HUES64 (cell line): ENCODE measurements around the gene NSFL1C.

ENCODE experiments used
- H3K27ac ChIP-seq: 2 replicates; pipeline ENCODE4 v1.7.0; 2013; ENCODE audit warnings: low read depth, low read length, inconsistent platforms
- H3K27me3 ChIP-seq: 2 replicates; pipeline ENCODE4 v1.6.1; 2013; ENCODE audit warnings: mild to moderate bottlenecking, low read length; ENCODE audit not compliant: insufficient read depth
- H3K36me3 ChIP-seq: 2 replicates; pipeline ENCODE4 v1.6.1; 2013; ENCODE audit warnings: mild to moderate bottlenecking, low read length; ENCODE audit not compliant: insufficient read depth
- H3K4me1 ChIP-seq: 2 replicates; pipeline ENCODE4 v1.6.1; 2013; ENCODE audit warnings: mild to moderate bottlenecking, low read length, moderate library complexity; ENCODE audit not compliant: insufficient read depth
- H3K4me3 ChIP-seq: 2 replicates; pipeline ENCODE4 v1.5.1; 2013; ENCODE audit warnings: mild to moderate bottlenecking, low read length, moderate library complexity
- H3K9ac ChIP-seq: 2 replicates; pipeline ENCODE4 v1.6.1; 2013; ENCODE audit warnings: mild to moderate bottlenecking, low read depth, low read length
- H3K9me3 ChIP-seq: 2 replicates; pipeline ENCODE4 v1.6.1; 2013; ENCODE audit warnings: low read depth, low read length; ENCODE audit not compliant: insufficient read depth
- WGBS: fragments of 150-250, 120-280 bp; methylation state at CpG from one replicate; pipeline ENCODE4 v1.1.7; 2013; ENCODE audit warnings: missing lambda C conversion rate; 5-methylcytosine and 5-hydroxymethylcytosine counted together

NSFL1C gene

DNA sequence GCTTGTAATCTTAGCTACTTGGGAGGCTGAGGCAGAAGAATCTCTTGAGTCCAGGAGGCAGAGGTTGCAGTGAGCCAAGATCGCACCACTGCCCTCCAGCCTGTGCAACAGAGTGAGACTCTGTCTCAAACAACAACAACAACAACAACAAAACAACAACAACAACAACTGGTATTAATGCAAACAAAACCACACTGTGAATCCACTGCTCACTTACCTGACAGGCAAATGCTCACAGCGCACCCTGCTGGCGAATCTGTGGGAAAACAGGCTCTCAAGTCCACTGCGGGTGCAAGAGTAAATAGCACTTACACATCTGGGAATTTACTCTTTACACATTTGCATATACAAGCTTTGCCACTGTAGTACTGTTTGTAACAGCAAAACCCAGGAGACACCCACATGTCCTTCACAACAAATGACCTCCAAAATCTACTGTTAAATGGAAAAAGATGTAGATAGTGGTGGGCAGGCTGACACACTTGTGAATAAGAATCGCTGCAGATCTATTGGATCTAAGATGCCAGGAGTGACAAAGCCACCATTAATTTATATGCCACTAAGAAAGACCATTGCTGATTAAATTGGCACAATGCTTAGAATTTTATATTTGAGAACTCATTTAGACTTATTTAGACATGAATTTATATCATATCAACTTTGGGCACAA lies 29.3 kb downstream of the NSFL1C start:
- 40% methylated on average over 5 of the region's 5 CpGs for WGBS
- Histone ChIP-seq H3K9ac (no peak overlapping the region), H3K4me1 (peaks cover 2% of the 10 kb centered on the region; the same call in 1 of the 2 replicates), H3K27ac (no peak overlapping the region), H3K27me3 (no peaks in the 10 kb centered on the region), H3K36me3 (peaks cover 9% of the 10 kb centered on the region), H3K4me3 (no peak overlapping the region), H3K9me3 (peaks cover 13% of the 10 kb centered on the region)

DNA sequence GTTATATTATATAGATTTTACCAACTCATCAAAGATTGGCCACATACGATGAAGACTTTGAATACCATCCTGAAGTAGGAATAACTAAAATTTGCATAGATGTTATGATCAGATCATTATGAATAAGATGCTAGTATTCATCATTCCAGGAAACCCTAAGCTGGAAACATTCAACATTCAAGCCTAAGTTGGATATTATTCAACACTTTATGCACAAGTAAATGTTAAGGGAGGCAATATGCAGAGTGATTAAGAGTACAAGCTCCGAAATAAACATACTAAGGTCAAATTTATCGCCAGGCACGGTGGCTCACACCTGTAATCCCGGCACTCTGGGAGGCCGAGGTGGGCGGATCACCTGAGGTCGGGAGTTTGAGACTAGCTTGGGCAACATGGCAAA lies 30.4 kb downstream of the NSFL1C start:
- Histone ChIP-seq H3K9ac (no peak overlapping the region), H3K27me3 (no peaks in the 10 kb centered on the region), H3K4me1 (peaks cover 10% of the 10 kb centered on the region; the same call in 1 of the 2 replicates), H3K4me3 (no peak overlapping the region), H3K36me3 (peaks cover 2% of the 10 kb centered on the region; the same call in 1 of the 2 replicates), H3K9me3 (peaks cover 13% of the 10 kb centered on the region), H3K27ac (no peak overlapping the region)
- WGBS, result 93% methylated on average over 7 of the region's 8 CpGs

DNA sequence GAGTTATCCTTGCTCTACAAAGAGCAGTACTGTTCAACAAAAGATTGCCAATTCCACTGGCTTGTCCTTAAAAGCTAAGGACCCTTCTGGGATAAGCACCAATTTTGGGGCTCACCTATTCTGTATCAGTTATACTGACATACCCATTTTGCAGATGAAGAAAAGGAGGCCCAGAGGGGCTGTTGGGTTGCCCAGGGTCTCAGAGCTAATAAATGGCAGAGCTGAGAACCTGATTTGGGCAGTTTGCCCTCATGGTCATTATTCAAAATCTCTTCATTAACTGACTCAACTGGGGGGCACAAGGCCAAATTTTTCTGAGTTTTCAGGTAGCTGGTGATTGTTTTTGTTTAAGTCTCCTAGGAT lies 31.3 kb downstream of the NSFL1C start:
- no peak overlapping the region for H3K27ac ChIP-seq

DNA sequence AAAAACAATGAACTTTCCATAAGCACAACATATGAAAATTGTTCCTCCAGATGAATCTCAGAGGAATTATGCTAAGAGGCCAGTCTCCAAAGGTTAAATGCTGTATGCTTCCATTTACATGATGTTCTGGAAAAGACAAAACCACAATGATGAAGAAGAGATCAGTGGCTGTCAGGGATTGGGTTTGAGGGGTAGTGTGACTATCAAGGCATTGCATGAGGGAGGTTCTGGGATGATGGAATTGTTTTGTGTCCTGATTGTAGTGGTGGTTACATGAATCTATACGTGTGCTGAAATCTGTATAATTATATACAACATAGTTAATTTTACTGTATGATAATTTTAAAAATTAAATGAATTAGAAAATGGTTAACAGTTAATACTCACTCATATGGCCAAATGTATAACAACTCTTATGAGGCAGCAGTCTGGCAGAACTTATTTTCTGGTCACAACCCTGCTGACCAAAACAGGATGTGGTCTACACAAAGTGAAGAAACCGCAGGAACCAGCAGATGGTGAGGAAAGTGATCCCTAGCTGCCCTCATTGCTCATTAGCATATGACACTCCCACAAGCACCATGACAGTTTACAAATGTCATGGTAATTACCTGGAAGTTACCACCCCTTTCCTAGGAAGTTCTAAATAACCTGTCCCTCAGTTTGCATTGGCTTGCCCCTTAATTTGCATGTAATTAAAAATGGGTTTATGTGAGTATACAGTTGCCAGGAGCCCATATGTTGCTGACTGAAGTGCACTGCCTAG lies 31.9 kb downstream of the NSFL1C start:
- peaks cover 15% of the 10 kb centered on the region for H3K4me1 ChIP-seq
- H3K27me3 ChIP-seq, result no peaks in the 10 kb centered on the region
- peaks cover 13% of the 10 kb centered on the region for H3K9me3 ChIP-seq
- no peak overlapping the region for H3K27ac ChIP-seq
- 90% methylated on average over 1 of the region's 2 CpGs for WGBS
- no peak overlapping the region for H3K4me3 ChIP-seq
- H3K36me3 ChIP-seq, result peaks cover 2% of the 10 kb centered on the region; the same call in 1 of the 2 replicates
- H3K9ac ChIP-seq, result no peak overlapping the region

More for the DNA sequence above, 31.3 kb downstream of the NSFL1C start:
- H3K4me3 ChIP-seq, result no peak overlapping the region
- no peak overlapping the region for H3K9ac ChIP-seq
- peaks cover 2% of the 10 kb centered on the region; the same call in 1 of the 2 replicates for H3K36me3 ChIP-seq
- H3K4me1 ChIP-seq, result peaks cover 15% of the 10 kb centered on the region
- H3K9me3 ChIP-seq, result peaks cover 13% of the 10 kb centered on the region
- no peaks in the 10 kb centered on the region for H3K27me3 ChIP-seq

DNA sequence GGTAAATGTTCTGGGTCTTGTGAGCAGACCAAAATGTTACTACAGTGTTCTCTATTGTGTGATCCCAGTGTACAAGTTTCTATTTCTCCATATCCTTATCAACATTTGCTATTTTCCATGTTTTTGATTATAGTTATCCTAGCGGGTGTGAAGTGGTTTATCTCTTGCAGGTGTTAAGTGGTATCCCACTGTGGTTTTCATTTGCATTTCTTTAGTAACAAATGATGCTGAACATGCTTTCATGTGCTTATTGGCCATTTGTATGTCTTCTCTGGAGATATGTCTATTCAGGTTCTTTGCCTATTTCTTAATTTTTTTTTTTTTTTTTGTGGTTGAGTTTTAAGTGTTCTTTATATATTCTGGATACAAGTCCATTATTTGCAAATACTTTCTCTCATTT lies 35.5 kb downstream of the NSFL1C start:
- WGBS, result 8% methylated on average over 1 of the region's 1 CpG
- Histone ChIP-seq H3K27me3 (no peaks in the 10 kb centered on the region), H3K36me3 (peaks cover 2% of the 10 kb centered on the region; the same call in 1 of the 2 replicates), H3K4me3 (no peak overlapping the region), H3K9ac (no peak overlapping the region), H3K27ac (no peak overlapping the region), H3K4me1 (peaks cover 35% of the 10 kb centered on the region), H3K9me3 (peaks cover 13% of the 10 kb centered on the region)

DNA sequence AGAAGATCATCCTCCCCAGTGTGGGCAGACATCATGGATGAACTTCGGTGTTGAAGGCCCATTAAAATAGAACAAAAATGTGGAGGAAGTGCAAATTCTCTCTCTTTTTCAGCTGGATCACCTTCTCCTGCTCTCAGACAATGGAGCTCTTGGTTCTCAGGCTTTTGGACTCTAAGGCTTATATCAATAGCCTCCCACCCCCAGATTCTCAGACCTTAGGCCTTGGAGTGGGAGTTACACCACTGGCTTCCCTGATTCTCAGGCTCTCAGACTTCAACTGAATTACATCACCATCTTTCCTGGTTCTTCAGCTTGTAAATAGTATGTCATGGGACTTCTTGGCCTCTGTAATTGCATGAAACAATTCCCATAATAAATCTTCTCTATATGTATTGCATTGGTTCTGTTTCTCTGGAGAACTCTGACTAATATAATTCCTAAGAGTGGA lies 36.6 kb downstream of the NSFL1C start:
- 87% methylated on average over 1 of the region's 1 CpG for WGBS
- Histone ChIP-seq H3K9me3 (peaks cover 13% of the 10 kb centered on the region), H3K9ac (no peak overlapping the region), H3K4me3 (no peak overlapping the region), H3K36me3 (peaks cover 2% of the 10 kb centered on the region; the same call in 1 of the 2 replicates), H3K4me1 (peaks cover 37% of the 10 kb centered on the region), H3K27me3 (no peaks in the 10 kb centered on the region), H3K27ac (no peak overlapping the region)

DNA sequence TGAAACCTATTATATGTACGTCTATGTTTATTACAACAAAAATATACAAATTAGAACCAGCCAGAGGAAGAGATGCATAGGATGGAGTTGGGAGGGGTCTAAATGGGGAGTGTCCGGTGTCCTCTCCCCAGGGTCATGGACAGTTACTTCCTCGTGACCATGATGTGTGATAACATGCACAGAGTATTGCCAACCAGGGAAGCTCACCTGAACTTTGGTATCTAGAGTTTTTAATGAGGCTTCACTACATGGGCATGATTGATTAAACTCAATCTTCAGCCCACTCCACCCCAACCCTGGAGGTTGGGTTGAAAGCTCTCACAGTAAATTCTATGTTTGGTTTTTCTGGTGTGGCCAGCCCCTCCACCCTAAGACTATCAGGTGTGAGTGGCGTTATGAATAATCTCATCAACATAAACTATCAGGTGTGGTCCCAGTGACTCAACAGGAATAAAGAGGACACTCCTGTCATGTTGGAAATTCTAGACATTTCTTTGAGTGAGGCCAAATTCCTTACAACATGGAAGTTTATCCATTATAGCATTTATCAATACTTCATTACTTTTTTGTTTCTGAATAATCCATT lies 37.4 kb downstream of the NSFL1C start:
- WGBS, result 92% methylated on average over 3 of the region's 4 CpGs
- Histone ChIP-seq H3K27ac (no peak overlapping the region), H3K36me3 (peaks cover 2% of the 10 kb centered on the region; the same call in 1 of the 2 replicates)

DNA sequence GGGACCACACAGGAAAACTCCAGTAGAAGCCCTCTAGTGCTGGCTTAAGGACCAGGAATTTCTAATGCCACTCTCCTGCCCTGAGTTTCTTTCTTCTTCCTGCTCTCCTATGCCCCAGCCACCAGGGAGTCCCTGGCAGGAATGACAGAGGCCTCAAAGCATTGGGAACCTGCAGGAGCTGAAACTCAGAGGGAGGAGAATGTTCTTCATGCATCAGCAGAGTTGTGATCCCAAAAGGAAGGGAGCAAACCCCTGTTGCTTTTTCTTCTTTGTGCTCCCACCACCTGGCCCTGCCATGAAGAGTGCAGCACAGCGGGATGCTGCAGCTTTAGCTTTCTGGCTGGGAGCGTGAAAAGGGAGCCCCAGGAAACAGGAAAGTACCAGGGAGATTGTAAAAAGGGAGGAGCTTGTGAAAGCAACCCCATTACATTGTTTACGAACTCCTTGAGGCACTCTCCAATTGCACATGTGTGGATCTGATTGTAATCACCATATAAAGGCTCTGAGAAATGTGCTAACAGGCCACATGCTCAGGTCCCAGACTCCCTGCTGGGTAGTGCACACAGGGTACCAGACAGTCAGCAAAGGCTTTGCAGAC lies 39.1 kb downstream of the NSFL1C start:
- 8% methylated on average over 3 of the region's 3 CpGs for WGBS
- no peak overlapping the region for H3K4me3 ChIP-seq
- peak overlapping the region; percentile 40 for H3K9ac ChIP-seq
- H3K27ac ChIP-seq, result peak overlapping the region; percentile 93
- peaks cover 40% of the 10 kb centered on the region for H3K4me1 ChIP-seq
- no peaks in the 10 kb centered on the region for H3K27me3 ChIP-seq
- no peaks in the 10 kb centered on the region; the same call in 1 of the 2 replicates for H3K9me3 ChIP-seq
- H3K36me3 ChIP-seq, result no peaks in the 10 kb centered on the region

More for the DNA sequence above, 37.4 kb downstream of the NSFL1C start:
- Histone ChIP-seq H3K9ac (no peak overlapping the region), H3K9me3 (peaks cover 8% of the 10 kb centered on the region), H3K4me1 (peaks cover 37% of the 10 kb centered on the region), H3K27me3 (no peaks in the 10 kb centered on the region), H3K4me3 (no peak overlapping the region)

DNA sequence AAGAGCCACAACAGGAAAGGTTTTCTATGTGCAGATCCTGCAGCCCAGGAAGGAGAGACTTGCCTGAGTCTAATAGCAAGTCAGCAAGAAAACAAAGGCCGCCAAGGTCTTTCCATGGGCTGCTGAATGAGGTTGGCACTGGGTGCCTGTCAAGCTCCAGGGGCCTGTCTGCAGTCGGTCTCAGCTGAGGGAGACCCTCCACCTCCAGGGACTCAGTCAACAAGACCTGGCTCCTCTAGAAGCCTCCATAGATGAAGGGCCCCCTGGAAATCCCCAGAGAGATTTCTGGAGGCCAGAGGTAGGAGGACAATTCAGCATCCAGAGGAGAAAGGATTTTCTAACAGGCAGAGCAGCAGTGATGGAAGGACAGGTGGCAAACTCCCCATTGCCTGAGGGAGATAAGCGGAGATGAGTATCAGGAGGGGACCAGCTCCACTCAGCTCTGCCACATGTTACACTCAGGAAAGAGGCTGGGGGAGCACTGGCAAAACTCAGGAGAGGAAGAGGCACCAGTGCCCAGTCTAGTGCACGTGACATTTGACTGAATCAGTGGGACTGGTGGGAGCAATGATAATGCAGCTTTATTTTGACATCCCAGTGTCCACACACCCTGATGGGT lies 40.3 kb downstream of the NSFL1C start:
- Histone ChIP-seq H3K4me3 (no peak overlapping the region), H3K36me3 (no peaks in the 10 kb centered on the region), H3K9ac (no peak overlapping the region), H3K27ac (peak overlapping the region; percentile 93), H3K27me3 (no peaks in the 10 kb centered on the region), H3K4me1 (peaks cover 31% of the 10 kb centered on the region), H3K9me3 (no peaks in the 10 kb centered on the region)
- 76% methylated on average over 4 of the region's 4 CpGs for WGBS

DNA sequence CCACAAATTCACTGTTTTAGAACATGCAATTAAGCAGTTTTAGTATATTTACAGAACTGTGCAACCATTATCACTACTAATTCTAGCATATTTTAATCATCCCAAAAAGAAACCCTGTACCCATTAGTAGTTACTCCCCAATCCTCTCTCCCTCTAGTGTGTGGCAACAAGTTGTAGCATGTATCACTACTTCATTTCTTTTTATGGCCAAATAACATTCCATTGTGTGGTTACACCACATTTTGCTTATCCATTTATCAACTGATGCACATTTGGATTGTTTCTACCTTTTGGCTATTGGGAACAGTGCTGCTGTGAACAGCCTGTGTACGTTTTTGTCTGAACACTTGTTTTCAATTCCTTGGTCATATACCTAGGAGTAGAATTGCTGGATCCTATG lies 42.3 kb downstream of the NSFL1C start:
- Histone ChIP-seq H3K4me1 (peaks cover 25% of the 10 kb centered on the region), H3K9me3 (peaks cover 18% of the 10 kb centered on the region; the same call in 1 of the 2 replicates), H3K27me3 (no peaks in the 10 kb centered on the region), H3K27ac (no peak overlapping the region), H3K4me3 (no peak overlapping the region), H3K9ac (no peak overlapping the region), H3K36me3 (no peaks in the 10 kb centered on the region)
- 88% methylated on average over 1 of the region's 1 CpG for WGBS
